ENCODE results near the gene MSMB. TPM values are rescaled to one million over a fixed set of nuclear protein-coding genes. Genes with fewer than 3 reads are reported as not detected.

The MSMB gene
- total and polyA plus RNA-seq, 2 of the 8 experiments (the other 6 are each of a cell fraction or from before 2014, with no cell fraction given): not detected

DNA sequence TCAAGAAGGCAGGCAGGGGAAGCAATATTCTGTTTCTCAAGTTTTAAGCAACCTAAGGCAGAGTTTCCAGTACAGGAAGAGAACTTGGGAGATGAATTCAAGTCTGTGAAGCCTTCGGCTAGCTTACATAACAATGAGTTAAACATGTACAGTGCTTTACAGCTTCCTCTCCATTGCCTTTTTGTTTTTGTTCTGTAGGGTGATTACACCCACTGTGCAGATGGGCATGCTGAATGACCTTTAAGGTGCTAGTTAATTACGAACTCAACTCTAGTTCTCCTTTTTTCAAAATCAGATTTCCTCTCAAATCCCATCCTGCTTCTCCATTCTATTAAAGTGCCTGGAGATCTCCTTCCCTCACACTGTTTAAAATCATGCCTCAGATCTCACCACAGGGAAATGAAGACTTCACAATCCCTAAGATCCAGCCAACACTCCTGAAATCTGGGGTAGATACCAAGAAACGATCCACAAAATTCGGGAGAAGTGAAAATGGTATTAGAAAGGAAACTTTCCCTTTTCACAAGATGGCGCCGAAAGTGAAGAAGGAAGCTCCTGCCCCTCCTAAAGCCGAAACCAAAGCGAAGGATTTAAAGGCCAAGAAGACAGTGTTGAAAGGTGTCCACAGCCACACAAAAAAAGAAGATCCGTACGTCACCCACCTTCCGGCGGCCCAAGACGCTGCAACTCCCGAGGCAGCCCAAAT is 16.8 kb upstream of the MSMB start (continued):
- no peak for TF ChIP-seq BRCA1 (IDR thresholded peaks at IDR 0.05; ENCODE audit: low read depth, low read length)

All from H1 (cell line).